OCI-LY1 (cell line): ENCODE data around the gene TIMM50.

Experiments used
- CTCF ChIP-seq: fragments of 200-600 bp; sonication (generic), shearing (Covaris generic); IDR thresholded peaks from 2 replicates; pipeline ENCODE4 v1.5.1; 2017; ENCODE audit warnings: mild to moderate bottlenecking, antibody characterized with exemption, low read length, moderate library complexity, mixed read lengths
- EZH2 ChIP-seq: fragments of 200-600 bp; sonication (generic), shearing (Covaris generic); IDR thresholded peaks from 2 replicates; pipeline ENCODE4 v1.8.0; 2017; ENCODE audit warnings: borderline replicate concordance, mixed run types, mild to moderate bottlenecking, antibody characterized with exemption, low read length, moderate library complexity, mixed read lengths

DNA sequence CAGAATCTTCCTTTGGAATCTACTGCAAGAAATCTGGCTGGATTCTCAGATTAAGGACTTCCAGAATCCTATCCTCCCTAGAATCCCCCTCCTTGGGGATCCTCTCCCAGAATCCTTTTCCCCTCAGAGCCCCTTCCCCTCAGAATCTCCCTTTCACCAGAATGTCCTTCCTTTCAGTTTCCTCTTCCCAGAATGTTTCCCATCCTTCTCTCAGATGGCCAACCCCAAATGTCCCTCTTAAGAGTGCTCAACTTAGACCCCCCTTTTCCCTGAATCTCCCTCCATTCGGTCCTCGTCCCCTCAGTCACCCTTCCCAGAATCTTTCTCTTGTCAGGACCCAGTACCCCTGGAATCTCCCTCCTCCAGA lies 44.3 kb upstream of the TIMM50 start:
- TF ChIP-seq CTCF (no peak), EZH2 (no peak)
